Esophagus muscularis mucosa (tissue), 3 donors: ENCODE results near the gene DOCK1.

Experiments
- CTCF ChIP-seq, 3 experiments: fragments of 200-600 bp in 2 of 3; fragments of 450-650 bp in 1 of 3; sonication (generic) in 2 of 3; IDR thresholded peaks; one replicate each; pipeline ENCODE4 v1.5.1; 2017 to 2019; ENCODE audit warnings: antibody characterized with exemption in 3 of 3, mild to moderate bottlenecking in 2 of 3, moderate library complexity in 1 of 3
- POLR2AphosphoS5 ChIP-seq, 2 donors: sonication (generic); formaldehyde crosslinking; IDR thresholded peaks; one replicate each; pipeline ENCODE4 v1.6.1; 2017; ENCODE audit warnings: antibody characterized with exemption in 2 of 2

GRCh38 chr10:126977216-126977615, 72.0 kb downstream of the DOCK1 start:
- no peak for TF ChIP-seq CTCF (IDR thresholded peaks at IDR 0.05)
- TF ChIP-seq POLR2AphosphoS5 (IDR thresholded peaks at IDR 0.05) = no peak
